ENCODE data around the gene TSPAN9.

DNA sequence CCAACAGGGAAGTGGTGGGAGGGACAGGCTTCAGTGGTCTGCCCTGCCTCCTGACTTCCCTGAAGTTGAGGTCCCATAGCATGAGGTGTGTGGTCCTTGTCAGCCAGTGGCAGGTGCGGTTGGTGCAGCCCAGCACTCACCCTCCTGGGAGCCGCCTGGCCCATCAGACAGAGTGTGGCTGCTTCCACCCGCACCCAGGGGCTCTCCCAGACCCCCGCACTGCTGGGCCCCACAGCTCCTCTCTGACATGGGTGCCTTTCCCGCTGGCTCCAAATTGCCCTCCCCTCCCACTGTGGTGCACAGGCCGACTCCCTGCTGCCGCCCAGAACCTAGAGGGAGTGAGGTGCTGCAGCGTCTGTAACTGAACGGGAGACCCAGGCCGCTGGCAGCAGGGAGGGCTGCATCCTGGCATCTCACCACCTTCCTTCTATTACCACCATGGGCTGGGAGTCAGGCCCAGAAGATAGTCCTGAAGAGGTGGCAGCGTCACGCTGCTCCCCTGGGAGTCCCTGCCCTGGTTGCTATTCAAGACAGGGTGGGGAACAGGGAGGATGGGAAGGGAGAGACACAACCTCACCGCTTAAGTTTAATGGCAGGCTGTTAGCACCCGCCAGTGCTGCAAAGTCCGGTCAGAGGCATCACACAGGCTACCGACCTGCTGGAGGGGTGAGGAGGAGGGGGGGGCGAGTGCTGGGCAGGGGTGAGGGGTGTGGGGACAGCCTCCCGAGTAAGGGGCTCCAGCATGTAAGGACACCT is 233.3 kb downstream of the TSPAN9 start:
- TF ChIP-seq, protein P1, sequence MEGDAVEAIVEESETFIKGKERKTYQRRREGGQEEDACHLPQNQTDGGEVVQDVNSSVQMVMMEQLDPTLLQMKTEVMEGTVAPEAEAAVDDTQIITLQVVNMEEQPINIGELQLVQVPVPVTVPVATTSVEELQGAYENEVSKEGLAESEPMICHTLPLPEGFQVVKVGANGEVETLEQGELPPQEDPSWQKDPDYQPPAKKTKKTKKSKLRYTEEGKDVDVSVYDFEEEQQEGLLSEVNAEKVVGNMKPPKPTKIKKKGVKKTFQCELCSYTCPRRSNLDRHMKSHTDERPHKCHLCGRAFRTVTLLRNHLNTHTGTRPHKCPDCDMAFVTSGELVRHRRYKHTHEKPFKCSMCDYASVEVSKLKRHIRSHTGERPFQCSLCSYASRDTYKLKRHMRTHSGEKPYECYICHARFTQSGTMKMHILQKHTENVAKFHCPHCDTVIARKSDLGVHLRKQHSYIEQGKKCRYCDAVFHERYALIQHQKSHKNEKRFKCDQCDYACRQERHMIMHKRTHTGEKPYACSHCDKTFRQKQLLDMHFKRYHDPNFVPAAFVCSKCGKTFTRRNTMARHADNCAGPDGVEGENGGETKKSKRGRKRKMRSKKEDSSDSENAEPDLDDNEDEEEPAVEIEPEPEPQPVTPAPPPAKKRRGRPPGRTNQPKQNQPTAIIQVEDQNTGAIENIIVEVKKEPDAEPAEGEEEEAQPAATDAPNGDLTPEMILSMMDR (IDR thresholded peaks at IDR 0.05; ENCODE audit: low read length): no peak
- no peak for TF ChIP-seq EZH2 (IDR thresholded peaks at IDR 0.05; ENCODE audit: borderline replicate concordance, low read length)

Measured in OCI-LY1 (cell line).